HG03060 (cell line): ENCODE results near the gene SERPINA3.
"Not testable (repeated sequence)": the region's sequence is repeated elsewhere in the genome, so short reads cannot be mapped to it uniquely, and the experiment has no call there.

Source experiments
- ATAC-seq: cut with Tn5 transposase; IDR thresholded peaks from one replicate; pipeline ENCODE4 v1.9.1; 2021; ENCODE audit warnings: low read depth, moderate number of reproducible peaks; ENCODE audit not compliant: unreplicated experiment

The SERPINA3 gene

DNA sequence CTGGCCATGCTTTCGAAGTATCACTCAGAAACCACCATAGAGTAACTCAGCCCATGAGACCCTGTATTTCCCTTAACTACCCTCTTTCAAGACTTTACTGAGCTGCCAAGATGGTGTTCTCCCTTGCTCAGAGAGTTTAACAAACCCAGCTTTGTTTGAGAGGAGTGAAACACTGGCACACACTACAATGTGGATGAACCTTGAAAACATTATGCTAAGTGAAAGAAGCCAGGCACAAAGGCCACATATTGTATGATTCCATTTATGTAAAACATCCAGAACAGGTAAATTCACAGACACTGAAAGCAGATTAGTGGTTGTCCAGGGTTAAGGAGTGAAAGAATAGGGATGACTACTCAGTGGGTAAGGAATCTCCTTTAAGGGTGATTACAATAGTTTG, 18.9 kb downstream of the SERPINA3 start:
- ATAC-seq: no peak

- no peak for ATAC-seq
These were observed 19.5 kb downstream of the SERPINA3 start for GRCh38 chr14:94631536-94632304.

DNA sequence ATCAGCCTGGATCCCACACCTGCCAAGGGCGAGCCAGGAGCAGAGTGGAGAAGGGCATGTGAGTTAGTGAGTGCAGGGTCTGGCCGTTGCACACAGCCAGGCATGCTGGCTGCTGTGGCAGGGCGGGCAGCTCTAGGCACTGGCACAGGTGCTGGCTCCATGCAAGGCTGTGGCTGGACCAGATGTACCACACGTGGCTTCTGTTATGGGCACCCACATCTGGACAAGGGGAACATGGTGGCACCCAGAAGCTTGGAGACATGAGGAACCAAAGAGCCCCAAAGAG, 20.1 kb downstream of the SERPINA3 start:
- no peak for ATAC-seq

- no peak for ATAC-seq
These were observed 20.9 kb downstream of the SERPINA3 start for GRCh38 chr14:94633121-94633520.

DNA sequence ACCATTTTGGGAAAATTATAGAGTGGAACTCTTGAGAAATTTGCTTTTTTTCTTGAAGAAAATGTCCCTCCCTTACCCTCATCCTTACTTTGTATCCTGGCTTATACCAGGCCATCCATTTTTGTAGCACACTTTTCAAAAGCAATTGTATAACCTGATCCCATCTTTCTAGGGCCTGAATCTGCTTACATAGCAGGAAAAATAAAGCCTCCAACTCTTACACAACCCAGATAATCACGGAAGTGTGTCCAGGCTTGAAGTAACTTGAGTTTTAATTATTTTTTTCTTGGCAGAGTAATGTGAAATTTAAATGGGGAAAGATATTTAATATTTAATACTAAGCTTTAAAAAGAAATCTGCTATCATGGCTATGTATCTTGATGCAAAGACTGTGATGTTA, 23.0 kb downstream of the SERPINA3 start:
- no peak for ATAC-seq

GRCh38 chr14:94636744-94637412, 24.7 kb downstream of the SERPINA3 start:
- ATAC-seq: no peak

DNA sequence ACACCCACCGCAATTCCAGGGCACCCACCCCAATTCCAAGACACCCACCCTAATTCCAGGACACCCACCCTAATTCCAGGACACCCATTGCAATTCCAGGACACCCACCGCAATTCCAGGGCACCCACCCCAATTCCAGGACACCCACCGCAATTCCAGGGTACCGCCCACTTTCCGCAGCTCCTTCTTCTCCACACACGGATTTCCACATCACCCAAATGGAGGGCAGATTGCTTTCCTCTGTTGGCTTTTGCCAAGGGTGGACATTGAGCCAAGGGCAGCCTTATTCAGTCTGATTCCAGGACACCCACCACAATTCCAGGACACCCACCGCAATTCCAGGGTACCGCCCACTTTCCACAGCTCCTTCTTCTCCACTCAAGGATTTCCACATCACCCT, 25.6 kb downstream of the SERPINA3 start:
- not testable (repeated sequence) for ATAC-seq

GRCh38 chr14:94638339-94638738, 26.1 kb downstream of the SERPINA3 start:
- ATAC-seq: no peak

DNA sequence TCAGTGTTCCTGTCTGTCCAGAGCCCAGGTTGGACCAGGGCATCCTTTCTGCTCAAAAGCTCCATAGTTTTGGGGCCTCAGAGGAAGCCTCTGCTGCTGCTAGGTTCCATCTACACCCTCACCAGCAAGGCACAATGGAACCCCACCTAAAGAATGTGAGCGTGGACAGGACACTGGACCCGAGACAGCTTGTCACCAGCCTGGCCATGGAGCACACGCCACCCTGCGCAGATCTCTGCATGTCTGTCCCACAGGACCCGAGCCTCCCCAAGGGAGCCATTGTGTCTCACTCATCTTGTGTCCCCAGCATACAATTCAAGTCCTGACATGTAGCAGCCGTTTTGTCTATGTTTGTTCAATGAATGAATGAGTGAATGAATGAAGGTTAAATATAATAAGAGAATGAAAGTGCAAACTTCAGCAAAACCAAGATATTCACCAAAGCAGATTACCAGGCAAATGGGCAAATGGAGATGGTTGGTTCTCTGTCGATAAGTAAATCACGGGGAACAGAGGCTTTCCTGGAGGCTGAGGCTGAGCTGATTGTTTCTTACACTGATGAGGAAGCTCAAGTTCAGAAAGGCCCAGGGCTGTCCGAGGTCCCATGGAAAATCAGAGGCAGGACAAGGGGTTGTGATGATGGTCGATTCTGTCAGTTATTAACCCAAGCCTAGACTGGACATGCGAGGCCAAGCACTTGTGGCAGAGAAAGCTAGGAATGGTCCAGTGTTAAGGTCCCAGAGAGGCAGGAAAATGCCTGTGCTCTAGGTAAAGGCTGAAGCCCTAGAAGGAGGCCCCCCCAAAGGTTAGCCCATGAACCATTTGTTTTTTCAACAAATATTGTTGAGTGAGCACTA, 27.0 kb downstream of the SERPINA3 start:
- no peak for ATAC-seq

GRCh38 chr14:94640721-94641631, 28.8 kb downstream of the SERPINA3 start:
- ATAC-seq: no peak

DNA sequence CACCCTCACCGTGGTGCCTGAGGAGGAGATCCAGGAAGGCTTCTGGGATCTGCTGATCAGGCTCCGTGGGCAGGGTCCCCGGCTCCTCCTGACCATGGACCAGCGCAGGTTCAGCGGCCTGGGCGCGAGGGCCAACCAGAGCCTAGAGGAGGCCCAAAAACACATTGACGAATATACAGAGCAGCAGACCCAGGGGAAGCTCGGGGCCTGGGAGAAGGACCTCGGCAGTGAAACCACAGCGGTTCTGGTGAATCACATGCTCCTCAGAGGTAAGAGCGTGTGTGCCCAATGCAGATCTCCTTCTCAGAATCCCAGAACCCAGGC, 29.4 kb downstream of the SERPINA3 start:
- no peak for ATAC-seq

GRCh38 chr14:94643316-94644101, 31.3 kb downstream of the SERPINA3 start:
- ATAC-seq: no peak

DNA sequence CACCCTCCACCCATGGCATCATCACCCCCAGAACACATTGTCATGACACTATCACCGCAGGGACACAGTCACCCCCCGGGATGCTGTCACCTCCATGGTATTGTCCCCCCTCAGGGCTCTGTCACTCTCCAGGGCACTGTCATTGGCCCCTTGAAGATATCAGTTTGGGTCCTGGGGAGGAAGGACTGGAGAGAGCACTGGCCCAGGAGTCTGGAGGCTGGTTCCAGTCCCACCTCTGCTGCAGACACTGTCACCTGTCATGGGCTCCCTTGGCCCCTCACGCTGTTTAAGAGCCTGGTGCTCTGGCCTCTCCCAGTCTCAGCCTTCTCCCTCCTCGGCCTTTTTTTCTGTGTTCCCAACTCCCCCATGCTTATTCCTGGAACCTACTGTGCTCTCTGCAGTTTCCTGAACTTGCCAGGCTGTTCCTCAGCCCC, 31.9 kb downstream of the SERPINA3 start:
- ATAC-seq: no peak

- ATAC-seq: no peak
These were observed 33.9 kb downstream of the SERPINA3 start for GRCh38 chr14:94646066-94646465.

DNA sequence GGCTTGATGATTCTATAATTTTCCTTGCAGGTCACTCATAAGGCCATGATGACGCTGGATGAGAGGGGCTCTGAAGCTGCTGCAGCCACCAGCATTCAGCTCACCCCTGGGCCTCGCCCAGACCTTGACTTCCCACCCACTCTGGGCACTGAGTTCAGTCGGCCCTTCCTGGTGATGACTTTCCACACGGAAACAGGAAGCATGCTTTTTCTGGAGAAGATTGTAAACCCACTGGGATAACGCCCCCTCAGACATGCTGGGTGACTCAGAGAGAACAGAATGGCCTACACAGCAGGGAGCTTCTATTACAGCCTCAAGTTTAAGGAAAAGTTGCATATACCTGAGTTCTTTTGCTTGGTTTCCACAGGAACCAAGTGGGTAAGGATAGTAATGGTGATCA, 34.3 kb downstream of the SERPINA3 start:
- ATAC-seq: no peak

- no peak for ATAC-seq
These were observed 36.6 kb downstream of the SERPINA3 start for GRCh38 chr14:94648801-94649200.

- ATAC-seq: no peak
These were observed 37.6 kb downstream of the SERPINA3 start for GRCh38 chr14:94649543-94650443.

GRCh38 chr14:94650444-94650775, 38.2 kb downstream of the SERPINA3 start:
- ATAC-seq: no peak
